ENCODE measurements around the gene RAB3IL1.

DNA sequence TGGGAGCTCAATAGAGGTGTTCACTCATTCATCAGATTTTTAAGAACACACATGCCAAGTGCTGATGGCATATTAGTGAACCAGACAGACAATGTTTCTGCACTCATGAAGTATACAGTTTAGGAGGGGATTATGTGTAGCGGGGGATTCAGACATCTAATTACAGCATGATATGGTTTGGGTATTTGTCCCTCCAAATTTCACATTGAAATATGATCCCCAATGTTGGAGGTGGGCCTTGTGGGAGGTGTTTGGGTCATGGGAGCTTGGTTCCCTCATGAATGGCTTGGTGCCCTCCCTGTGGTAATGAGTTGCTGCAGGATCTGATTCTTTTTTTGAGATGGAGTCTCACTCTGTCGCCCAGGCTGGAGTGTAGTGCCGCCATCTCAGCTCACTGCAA lies 8.9 kb upstream of the RAB3IL1 start:
- TF ChIP-seq POLR2A (IDR thresholded peaks at IDR 0.05): no peak
- TF ChIP-seq, protein P1, sequence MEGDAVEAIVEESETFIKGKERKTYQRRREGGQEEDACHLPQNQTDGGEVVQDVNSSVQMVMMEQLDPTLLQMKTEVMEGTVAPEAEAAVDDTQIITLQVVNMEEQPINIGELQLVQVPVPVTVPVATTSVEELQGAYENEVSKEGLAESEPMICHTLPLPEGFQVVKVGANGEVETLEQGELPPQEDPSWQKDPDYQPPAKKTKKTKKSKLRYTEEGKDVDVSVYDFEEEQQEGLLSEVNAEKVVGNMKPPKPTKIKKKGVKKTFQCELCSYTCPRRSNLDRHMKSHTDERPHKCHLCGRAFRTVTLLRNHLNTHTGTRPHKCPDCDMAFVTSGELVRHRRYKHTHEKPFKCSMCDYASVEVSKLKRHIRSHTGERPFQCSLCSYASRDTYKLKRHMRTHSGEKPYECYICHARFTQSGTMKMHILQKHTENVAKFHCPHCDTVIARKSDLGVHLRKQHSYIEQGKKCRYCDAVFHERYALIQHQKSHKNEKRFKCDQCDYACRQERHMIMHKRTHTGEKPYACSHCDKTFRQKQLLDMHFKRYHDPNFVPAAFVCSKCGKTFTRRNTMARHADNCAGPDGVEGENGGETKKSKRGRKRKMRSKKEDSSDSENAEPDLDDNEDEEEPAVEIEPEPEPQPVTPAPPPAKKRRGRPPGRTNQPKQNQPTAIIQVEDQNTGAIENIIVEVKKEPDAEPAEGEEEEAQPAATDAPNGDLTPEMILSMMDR (IDR thresholded peaks at IDR 0.05): no peak

Data from Peyer's patch (tissue), 4 donors.